Vagina (tissue), 2 donors: Measurements from ENCODE around the gene AMHR2. TPM values are rescaled to one million over a fixed set of nuclear protein-coding genes. Genes with fewer than 3 reads are reported as not detected.

ENCODE experiments used
- DNase-seq, 2 donors: peaks; one replicate each; pipeline ENCODE4 v3.0.0-alpha.2; 2017; ENCODE audit errors: extremely low spot score in 2 of 2
- H3K27ac ChIP-seq: fragments of 200-600 bp; sonication (generic); one replicate; pipeline ENCODE4 v1.5.1; 2019
- H3K27me3 ChIP-seq: fragments of 200-600 bp; sonication (generic); one replicate; pipeline ENCODE4 v1.5.1; 2019
- H3K36me3 ChIP-seq, 2 donors: fragments of 200-600 bp; sonication (generic); one replicate each; pipeline ENCODE4 v1.5.1; 2017 to 2019
- H3K4me1 ChIP-seq: fragments of 200-600 bp; sonication (generic); one replicate; pipeline ENCODE4 v1.5.1; 2019
- H3K4me3 ChIP-seq, 2 donors: fragments of 200-600 bp; sonication (generic); 1 replicate in 1 of 2; 2 replicates in 1 of 2; pipeline ENCODE4 v1.5.1; 2016 to 2019
- H3K9me3 ChIP-seq: fragments of 200-600 bp; sonication (generic); one replicate; pipeline ENCODE4 v1.5.1; 2019
- CTCF ChIP-seq, 3 experiments: fragments of 450-650 bp in 2 of 3; fragments of 200-600 bp in 1 of 3; sonication (generic) in 1 of 3; IDR thresholded peaks; one replicate each; pipeline ENCODE4 v1.5.1; 2017 to 2019; ENCODE audit warnings: antibody characterized with exemption in 3 of 3, mild to moderate bottlenecking in 2 of 3, moderate library complexity in 2 of 3
- POLR2A ChIP-seq, 2 donors: fragments of 450-650 bp; IDR thresholded peaks; one replicate each; pipeline ENCODE4 v1.6.1; 2017; ENCODE audit warnings: antibody characterized with exemption in 2 of 2, mild to moderate bottlenecking in 2 of 2, moderate library complexity in 2 of 2
- POLR2AphosphoS5 ChIP-seq, 2 donors: sonication (generic); formaldehyde crosslinking; IDR thresholded peaks; one replicate each; pipeline ENCODE4 v1.9.0; 2017; ENCODE audit warnings: antibody characterized with exemption in 2 of 2, mild to moderate bottlenecking in 2 of 2, low read depth in 1 of 2; ENCODE audit not compliant: insufficient read depth in 1 of 2
- intact Hi-C: fragments of 100-400 bp; cut with DNase I; formaldehyde crosslinking; loops from one replicate; pipeline ENCODE4 v1.15.1; 2023
- total RNA-seq: library from RNA; depleted of rRNA; stranded (reverse); fragments of >200 nt; gene quantifications from one replicate; pipeline ENCODE4 v1.2.3, GENCODE V29; 2016

AMHR2 gene
- total RNA-seq, 1 donor from 2014 or later, result 1.2 TPM

- peaks cover 2 to 33% of the 10 kb centered on the region in 2 donors for H3K36me3 ChIP-seq
- H3K27ac ChIP-seq, result peak overlapping the region; percentile 98
- TF ChIP-seq POLR2AphosphoS5 (IDR thresholded peaks at IDR 0.05; ENCODE audit: insufficient read depth in 1 of 2, low read depth in 1 of 2) (peak in 1 of 2 donors; percentile 56), CTCF (IDR thresholded peaks at IDR 0.05) (peak in 1 of 3 experiments; percentile 54), POLR2A (IDR thresholded peaks at IDR 0.05) (no peak)
- H3K4me1 ChIP-seq, result peaks cover 25% of the 10 kb centered on the region
- peak in 1 of 2 donors; percentile 92 for DNase-seq
- peak overlapping the region; percentile 74 to 80 for H3K4me3 ChIP-seq
- H3K9me3 ChIP-seq, result no peaks in the 10 kb centered on the region
- intact Hi-C loops, result loop anchor here (5.0 to 10.0 kb wide), 2 partner anchors 50 to 68 kb away; partner anchors contain the start of genes SP1 and TARBP2
- no peaks in the 10 kb centered on the region for H3K27me3 ChIP-seq
Observed at GRCh38 chr12:53452159-53453077, 28.8 kb downstream of the AMHR2 start.

DNA sequence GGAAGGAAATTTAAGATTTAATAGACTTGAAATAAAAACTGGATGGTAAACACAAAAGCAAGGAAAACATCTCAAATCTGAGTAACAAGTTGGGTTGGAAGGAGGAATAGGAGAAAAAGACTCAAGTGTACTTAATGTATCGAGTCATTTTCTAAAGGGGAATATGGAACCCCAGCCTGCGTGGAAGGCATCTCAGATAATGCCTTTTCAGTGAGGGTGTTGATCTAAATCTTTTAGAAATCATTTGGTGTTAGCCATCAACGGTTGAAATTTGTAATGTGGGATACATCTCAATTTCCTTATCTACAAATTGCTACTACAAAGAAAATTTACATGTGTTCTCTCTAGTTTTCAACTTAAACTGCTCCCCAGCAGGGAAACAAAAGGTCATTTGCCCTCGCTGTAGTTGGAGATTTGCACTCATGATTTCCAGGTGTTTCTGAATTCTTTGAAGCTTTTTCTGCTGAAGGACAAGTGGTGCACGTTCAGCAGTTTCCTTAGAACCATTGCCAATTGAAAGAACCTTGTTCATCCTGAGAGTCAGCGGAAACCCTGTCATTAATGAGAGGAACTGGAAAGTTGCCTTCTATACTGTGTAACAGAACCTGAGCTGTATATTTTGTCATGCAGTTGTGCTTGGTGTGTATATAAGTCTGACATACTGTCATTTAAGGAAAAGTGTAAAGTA, 30.4 kb downstream of the AMHR2 start:
- no peaks in the 10 kb centered on the region for H3K27me3 ChIP-seq
- TF ChIP-seq CTCF (IDR thresholded peaks at IDR 0.05) (no peak), POLR2AphosphoS5 (IDR thresholded peaks at IDR 0.05; ENCODE audit: insufficient read depth in 1 of 2, low read depth in 1 of 2) (no peak), POLR2A (IDR thresholded peaks at IDR 0.05) (no peak)
- H3K36me3 ChIP-seq, result peaks cover 2 to 48% of the 10 kb centered on the region in 2 donors
- DNase-seq, result no peak
- intact Hi-C loops, result loop anchor here (5.0 to 10.0 kb wide), 2 partner anchors 48 to 69 kb away; partner anchors contain the start of genes SP1 and TARBP2
- H3K9me3 ChIP-seq, result no peaks in the 10 kb centered on the region
- peak overlapping the region; percentile 74 to 80 for H3K4me3 ChIP-seq
- H3K4me1 ChIP-seq, result peaks cover 25% of the 10 kb centered on the region
- H3K27ac ChIP-seq, result peak overlapping the region; percentile 98

GRCh38 chr12:53454707-53455106, 31.1 kb downstream of the AMHR2 start:
- H3K4me1 ChIP-seq, result peaks cover 25% of the 10 kb centered on the region
- H3K4me3 ChIP-seq, result no peak overlapping the region
- no peaks in the 10 kb centered on the region for H3K27me3 ChIP-seq
- peaks cover 2 to 54% of the 10 kb centered on the region in 2 donors for H3K36me3 ChIP-seq
- no peak for DNase-seq
- intact Hi-C loops, result loop anchor here (5.0 to 10.0 kb wide), 2 partner anchors 48 to 70 kb away; partner anchors contain the start of genes SP1 and TARBP2
- no peaks in the 10 kb centered on the region for H3K9me3 ChIP-seq
- H3K27ac ChIP-seq, result no peak overlapping the region
- no peak for TF ChIP-seq POLR2AphosphoS5 (IDR thresholded peaks at IDR 0.05; ENCODE audit: insufficient read depth in 1 of 2, low read depth in 1 of 2)
- no peak for TF ChIP-seq CTCF (IDR thresholded peaks at IDR 0.05)
- no peak for TF ChIP-seq POLR2A (IDR thresholded peaks at IDR 0.05)

DNA sequence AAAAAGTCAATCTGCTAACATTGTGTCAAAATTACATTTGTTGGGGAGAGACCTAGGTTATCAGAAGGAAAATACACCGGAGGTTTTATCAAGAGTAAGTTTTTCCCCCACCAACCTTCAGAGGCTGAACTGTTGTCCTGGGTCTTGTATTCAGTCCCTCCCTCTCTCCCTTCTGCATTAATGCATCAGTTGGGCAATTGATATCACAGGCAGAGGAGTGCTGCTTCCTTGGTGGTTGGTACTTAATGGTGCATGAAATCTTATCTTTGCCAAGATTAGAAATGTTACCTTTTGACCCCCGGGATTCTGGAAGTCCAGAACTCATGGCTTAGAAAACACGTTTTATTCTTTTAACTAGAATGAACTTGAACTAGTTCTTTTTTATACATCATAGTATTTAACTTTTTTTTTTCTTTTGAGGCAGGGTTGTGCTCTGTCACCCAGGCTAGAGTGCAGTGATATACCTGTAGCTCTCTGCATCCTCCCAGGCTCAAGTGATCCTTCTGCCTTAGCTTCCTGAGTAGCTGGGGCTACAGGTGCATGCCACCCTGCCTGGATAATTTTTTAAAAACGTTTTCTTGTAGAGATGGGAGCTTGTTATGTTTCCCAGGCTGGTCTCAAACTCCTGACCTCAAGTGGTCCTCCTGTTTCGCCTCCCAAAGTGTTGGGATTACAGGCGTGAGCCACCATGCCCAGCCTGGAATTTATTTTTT, 33.2 kb downstream of the AMHR2 start:
- no peak for DNase-seq
- Histone ChIP-seq H3K4me1 (peaks cover 25% of the 10 kb centered on the region), H3K27me3 (no peaks in the 10 kb centered on the region), H3K9me3 (no peaks in the 10 kb centered on the region), H3K4me3 (no peak overlapping the region), H3K36me3 (peaks cover 2 to 75% of the 10 kb centered on the region in 2 donors), H3K27ac (no peak overlapping the region)
- intact Hi-C loops, result loop anchor here (10.0 kb wide), 1 partner anchor 72 kb away; the partner anchor contains the start of gene SP1
- TF ChIP-seq CTCF (IDR thresholded peaks at IDR 0.05), result no peak
- TF ChIP-seq POLR2A (IDR thresholded peaks at IDR 0.05), result no peak
- TF ChIP-seq POLR2AphosphoS5 (IDR thresholded peaks at IDR 0.05; ENCODE audit: insufficient read depth in 1 of 2, low read depth in 1 of 2), result no peak
